Smooth muscle cell (in vitro differentiated cells): Measurements from ENCODE around the gene TMEM154. TPM values are rescaled to one million over a fixed set of nuclear protein-coding genes. Genes with fewer than 3 reads are reported as not detected.
A peak's percentile ranks its signal among the peaks of the same experiment; 100 is the strongest.

Source experiments
- DNase-seq: peaks from one replicate; lab custom pipeline; 2025; ENCODE audit not compliant: unreplicated experiment; lab: John Stamatoyannopoulos, UW
- H2AFZ ChIP-seq: fragments of 200-600 bp; sonication (generic); 2 replicates; pipeline ENCODE4 v1.6.0; 2016; ENCODE audit warnings: antibody characterized with exemption, low read depth, mild to moderate bottlenecking
- H3F3A ChIP-seq: fragments of 200-600 bp; sonication (generic); 2 replicates; pipeline ENCODE4 v1.6.0; 2017; ENCODE audit warnings: antibody characterized with exemption, low read depth
- H3K27ac ChIP-seq: fragments of 200-600 bp; sonication (generic); 2 replicates; pipeline ENCODE4 v1.5.1; 2016; ENCODE audit warnings: low read depth, mild to moderate bottlenecking
- H3K27me3 ChIP-seq: fragments of 200-600 bp; sonication (generic); 2 replicates; pipeline ENCODE4 v1.6.1; 2016; ENCODE audit warnings: low read depth, mild to moderate bottlenecking
- H3K36me3 ChIP-seq: fragments of 200-600 bp; sonication (generic); 2 replicates; pipeline ENCODE4 v1.5.1; 2016; ENCODE audit warnings: low read depth
- H3K4me1 ChIP-seq: fragments of 200-600 bp; sonication (generic); 2 replicates; pipeline ENCODE4 v1.5.1; 2016; ENCODE audit warnings: low read depth
- H3K4me2 ChIP-seq: fragments of 200-600 bp; sonication (generic); 2 replicates; pipeline ENCODE4 v1.6.0; 2016; ENCODE audit warnings: mild to moderate bottlenecking
- H3K4me3 ChIP-seq: fragments of 200-600 bp; sonication (generic); 2 replicates; pipeline ENCODE4 v1.5.1; 2016; ENCODE audit warnings: mild to moderate bottlenecking
- H3K79me2 ChIP-seq: fragments of 200-600 bp; sonication (generic); 2 replicates; pipeline ENCODE4 v1.6.0; 2016; ENCODE audit warnings: low read depth, mild to moderate bottlenecking
- H3K9ac ChIP-seq: fragments of 200-600 bp; sonication (generic); 2 replicates; pipeline ENCODE4 v1.6.0; 2016; ENCODE audit warnings: low read depth
- H3K9me3 ChIP-seq: fragments of 200-600 bp; sonication (generic); replicated peaks from 2 replicates; pipeline ENCODE4 v1.5.1; 2016; ENCODE audit warnings: low read depth
- H4K20me1 ChIP-seq: fragments of 200-600 bp; sonication (generic); 2 replicates; pipeline ENCODE4 v1.6.0; 2016; ENCODE audit warnings: low read depth
- WGBS: methylation state at CpG from one replicate; pipeline ENCODE4 v1.1.7; 2016; ENCODE audit warnings: low lambda C conversion rate; 5-methylcytosine and 5-hydroxymethylcytosine counted together
- polyA plus RNA-seq: library from polyadenylated mRNA; unstranded; fragments of >200 nt; fragmentation: Nextera tagmentation; extraction: Ambion mirVana; gene quantifications from 2 replicates; pipeline ENCODE4 v1.2.1, GENCODE V29; 2016
- total RNA-seq: library from RNA; depleted of rRNA; stranded (reverse); fragments of >200 nt; gene quantifications from 2 replicates; pipeline ENCODE4 v1.2.3, GENCODE V29; 2014
- TF ChIP-seq, protein P1 (sequence below): fragments of 200-600 bp; sonication (generic); IDR thresholded peaks from 2 replicates; pipeline ENCODE4 v1.5.1; 2017; ENCODE audit warnings: borderline replicate concordance, mild to moderate bottlenecking, antibody characterized with exemption; ENCODE audit not compliant: insufficient read depth, poor library complexity, severe bottlenecking

TMEM154 gene
- total and polyA plus RNA-seq, 2 experiments from 2014 or later = 1.8 to 6.0 TPM

DNA sequence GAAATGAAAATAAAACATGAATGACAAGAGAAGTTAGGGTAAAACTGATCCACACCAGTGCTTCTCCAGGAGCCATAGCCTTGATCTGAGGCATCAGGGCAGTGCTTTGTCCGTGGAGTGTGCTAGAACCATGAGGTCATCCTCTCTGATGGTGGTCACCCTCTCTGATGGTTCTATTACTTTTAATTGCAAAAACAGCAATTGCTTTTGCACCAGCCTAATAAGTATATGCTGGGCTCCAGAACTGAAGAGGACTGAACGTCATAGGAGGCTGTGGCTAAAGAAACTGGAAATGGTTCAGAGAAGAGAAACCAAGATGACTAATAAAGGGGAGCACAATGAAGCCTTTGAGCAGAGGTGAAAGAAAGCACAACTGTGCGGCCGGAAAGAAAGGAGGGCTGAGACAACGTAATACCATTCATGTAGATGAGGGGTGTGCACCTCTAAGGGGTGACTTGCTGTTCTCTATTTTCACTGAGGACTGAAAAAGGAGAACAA is 17.0 kb upstream of the TMEM154 start:
- Histone ChIP-seq H3K36me3 (no peaks in the 10 kb centered on the region), H3K4me1 (no peaks in the 10 kb centered on the region), H3K27ac (peak overlapping the region; percentile 65), H3K79me2 (no peaks in the 10 kb centered on the region), H3K9me3 (no peaks in the 10 kb centered on the region), H2AFZ (no peak overlapping the region), H3K4me3 (no peak overlapping the region), H3K4me2 (no peak overlapping the region), H3F3A (no peaks in the 10 kb centered on the region), H4K20me1 (no peaks in the 10 kb centered on the region), H3K27me3 (no peaks in the 10 kb centered on the region), H3K9ac (peak overlapping the region; percentile 15)
- TF ChIP-seq, protein P1, sequence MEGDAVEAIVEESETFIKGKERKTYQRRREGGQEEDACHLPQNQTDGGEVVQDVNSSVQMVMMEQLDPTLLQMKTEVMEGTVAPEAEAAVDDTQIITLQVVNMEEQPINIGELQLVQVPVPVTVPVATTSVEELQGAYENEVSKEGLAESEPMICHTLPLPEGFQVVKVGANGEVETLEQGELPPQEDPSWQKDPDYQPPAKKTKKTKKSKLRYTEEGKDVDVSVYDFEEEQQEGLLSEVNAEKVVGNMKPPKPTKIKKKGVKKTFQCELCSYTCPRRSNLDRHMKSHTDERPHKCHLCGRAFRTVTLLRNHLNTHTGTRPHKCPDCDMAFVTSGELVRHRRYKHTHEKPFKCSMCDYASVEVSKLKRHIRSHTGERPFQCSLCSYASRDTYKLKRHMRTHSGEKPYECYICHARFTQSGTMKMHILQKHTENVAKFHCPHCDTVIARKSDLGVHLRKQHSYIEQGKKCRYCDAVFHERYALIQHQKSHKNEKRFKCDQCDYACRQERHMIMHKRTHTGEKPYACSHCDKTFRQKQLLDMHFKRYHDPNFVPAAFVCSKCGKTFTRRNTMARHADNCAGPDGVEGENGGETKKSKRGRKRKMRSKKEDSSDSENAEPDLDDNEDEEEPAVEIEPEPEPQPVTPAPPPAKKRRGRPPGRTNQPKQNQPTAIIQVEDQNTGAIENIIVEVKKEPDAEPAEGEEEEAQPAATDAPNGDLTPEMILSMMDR = no peak
- no peak for DNase-seq
- WGBS = 53% methylated on average over 5 of the region's 5 CpGs

DNA sequence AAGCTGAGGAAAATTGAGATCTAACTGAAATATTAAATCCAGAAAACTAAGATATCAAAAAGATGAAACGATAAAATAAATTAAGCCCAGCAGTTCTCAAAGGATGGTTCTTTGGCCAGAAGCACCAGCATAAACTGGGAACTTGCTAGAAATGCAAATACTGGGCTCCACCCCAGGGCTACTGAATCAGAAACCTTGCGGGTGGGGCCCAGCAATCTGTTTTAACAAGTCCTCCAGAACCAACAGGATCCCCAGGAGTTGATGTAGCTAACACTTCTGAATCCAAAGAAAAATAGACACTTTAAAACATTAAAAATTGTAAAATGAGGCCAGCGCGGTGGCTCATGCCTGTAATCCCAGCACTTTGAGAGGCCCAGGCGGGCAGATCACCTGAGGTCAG is 14.1 kb upstream of the TMEM154 start:
- H3F3A ChIP-seq = no peaks in the 10 kb centered on the region
- H3K36me3 ChIP-seq = no peaks in the 10 kb centered on the region
- no peak overlapping the region for H3K4me3 ChIP-seq
- DNase-seq = no peak
- H3K4me1 ChIP-seq = no peaks in the 10 kb centered on the region
- WGBS = 93% methylated on average over 5 of the region's 5 CpGs
- no peak overlapping the region for H2AFZ ChIP-seq
- H3K27ac ChIP-seq = no peak overlapping the region
- TF ChIP-seq, protein P1 = no peak
- H3K79me2 ChIP-seq = no peaks in the 10 kb centered on the region
- H3K27me3 ChIP-seq = no peaks in the 10 kb centered on the region
- no peaks in the 10 kb centered on the region for H3K9me3 ChIP-seq
- H4K20me1 ChIP-seq = no peaks in the 10 kb centered on the region
- H3K9ac ChIP-seq = no peak overlapping the region
- H3K4me2 ChIP-seq = no peak overlapping the region

DNA sequence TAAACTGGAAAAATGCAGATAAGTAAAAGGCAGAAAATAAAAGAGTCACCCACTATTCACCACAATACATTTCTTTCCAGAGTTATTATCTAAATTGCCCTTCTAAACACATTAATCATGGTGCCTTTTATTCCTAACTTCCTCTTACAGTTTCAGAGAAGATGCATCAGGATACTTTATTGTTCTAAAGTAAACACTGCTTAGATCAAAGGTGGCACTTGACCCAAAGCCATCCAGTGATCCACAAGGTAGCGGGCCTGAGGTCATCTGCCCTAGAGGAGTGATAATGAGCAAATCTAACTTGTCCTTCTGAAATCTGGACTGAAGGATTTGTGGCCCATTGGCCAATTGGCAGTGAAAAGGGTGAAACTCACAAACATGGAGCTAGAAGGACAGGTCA is 12.0 kb upstream of the TMEM154 start:
- Histone ChIP-seq H3K27ac (no peak overlapping the region), H4K20me1 (no peaks in the 10 kb centered on the region), H3K4me1 (no peaks in the 10 kb centered on the region), H3K9me3 (no peaks in the 10 kb centered on the region), H3K36me3 (no peaks in the 10 kb centered on the region), H2AFZ (no peak overlapping the region), H3K4me2 (no peak overlapping the region), H3F3A (no peaks in the 10 kb centered on the region), H3K27me3 (no peaks in the 10 kb centered on the region), H3K79me2 (no peaks in the 10 kb centered on the region), H3K9ac (no peak overlapping the region), H3K4me3 (no peak overlapping the region)
- TF ChIP-seq, protein P1 = no peak
- no peak for DNase-seq
- WGBS = 88% methylated on average over 1 of the region's 1 CpG
